Natural killer cell (primary cell): Measurements from ENCODE around the gene PHACTR3. TPM values are rescaled to one million over a fixed set of nuclear protein-coding genes. Genes with fewer than 3 reads are reported as not detected.

Experiments
- ATAC-seq, 3 donors: fragments of 150-1000 bp in 2 of 3; fragments of 200-7000 bp in 1 of 3; cut with Tn5 transposase; 1 replicate in 1 of 3; 2 replicates in 2 of 3; pipeline ENCODE4 v1.10.0; 2021; ENCODE audit warnings: mild to moderate bottlenecking in 2 of 3, moderate library complexity in 2 of 3
- DNase-seq, 2 donors: peaks; one replicate each; pipeline versions ENCODE4 v3.0.0 to v3.0.0-alpha.2; 2013 to 2021; ENCODE audit warnings: mixed read lengths in 1 of 2
- H3K27ac ChIP-seq: one replicate; pipeline ENCODE4 v1.5.1; 2013; ENCODE audit warnings: mild to moderate bottlenecking, low read length
- H3K27me3 ChIP-seq: one replicate; pipeline ENCODE4 v1.6.1; 2013; ENCODE audit warnings: low read length; ENCODE audit not compliant: control insufficient read depth, insufficient read depth
- H3K36me3 ChIP-seq: one replicate; pipeline ENCODE4 v1.6.1; 2013; ENCODE audit warnings: low read length; ENCODE audit not compliant: control insufficient read depth, insufficient read depth
- H3K4me1 ChIP-seq: one replicate; pipeline ENCODE4 v1.6.1; 2013; ENCODE audit warnings: low read length; ENCODE audit not compliant: control insufficient read depth, insufficient read depth
- H3K4me3 ChIP-seq: one replicate; pipeline ENCODE4 v1.5.1; 2013; ENCODE audit warnings: low read length
- H3K9me3 ChIP-seq: one replicate; pipeline ENCODE4 v1.6.1; 2013; ENCODE audit warnings: low read length; ENCODE audit not compliant: control insufficient read depth, insufficient read depth
- H3K27ac Mint-ChIP-seq, 2 donors: one replicate each; pipeline ENCODE4 v1.8.0; 2022; ENCODE audit warnings: mild to moderate bottlenecking in 2 of 2, mixed read lengths in 2 of 2, moderate library complexity in 1 of 2
- H3K27me3 Mint-ChIP-seq, 2 donors: one replicate each; pipeline ENCODE4 v1.8.0; 2022; ENCODE audit warnings: low read depth in 2 of 2, mixed read lengths in 2 of 2
- H3K36me3 Mint-ChIP-seq: one replicate; pipeline ENCODE4 v1.8.0; 2022; ENCODE audit warnings: mixed read lengths
- H3K4me1 Mint-ChIP-seq, 2 donors: one replicate each; pipeline ENCODE4 v1.8.0; 2022; ENCODE audit warnings: mixed read lengths in 2 of 2
- H3K4me3 Mint-ChIP-seq: one replicate; pipeline ENCODE4 v1.8.0; 2022; ENCODE audit warnings: mild to moderate bottlenecking, moderate library complexity, mixed read lengths
- H3K9me3 Mint-ChIP-seq, 2 donors: one replicate each; pipeline ENCODE4 v1.8.0; 2022; ENCODE audit warnings: mixed read lengths in 2 of 2
- CTCF ChIP-seq: fragments of 200-600 bp; IDR thresholded peaks from one replicate; pipeline ENCODE4 v1.8.0; 2022; ENCODE audit warnings: antibody characterized with exemption
- WGBS: methylation state at CpG from one replicate; pipeline ENCODE4 v1.1.7; 2013; ENCODE audit warnings: missing lambda C conversion rate; ENCODE audit not compliant: insufficient coverage; 5-methylcytosine and 5-hydroxymethylcytosine counted together
- intact Hi-C: fragments of 100-400 bp; cut with micrococcal nuclease; formaldehyde crosslinking; loops from one replicate; pipeline ENCODE4 v1.14.2; 2022
- total RNA-seq, 4 donors: library from RNA; stranded (reverse); fragments of 120-200 nt in 1 of 4; gene quantifications; one replicate each; pipeline versions ENCODE4 v1.2.3 to v1.2.4, GENCODE V29; 2013 to 2022

Gene PHACTR3
- total RNA-seq, 3 donors from 2014 or later (not counting 1 experiment from before 2014, with no cell fraction given), result not detected

GRCh38 chr20:59673288-59673997 is 69.1 kb downstream of the PHACTR3 start:
- intact Hi-C loops, result no loop called here
- no peaks in the 10 kb centered on the region for H3K36me3 ChIP-seq
- H3K4me3 ChIP-seq, result no peak overlapping the region
- DNase-seq (no peak), ATAC-seq (no peak)
- H3K27ac ChIP-seq, result no peak overlapping the region
- Mint-ChIP-seq H3K36me3 (no peaks in the 10 kb centered on the region), H3K4me1 (no peaks in the 10 kb centered on the region), H3K27ac (no peak overlapping the region), H3K9me3 (no peaks in the 10 kb centered on the region), H3K4me3 (no peak overlapping the region), H3K27me3 (peaks cover 11 to 16% of the 10 kb centered on the region in 2 donors)
- 88% methylated on average over 16 of the region's 16 CpGs for WGBS
- H3K4me1 ChIP-seq, result no peaks in the 10 kb centered on the region
- no peaks in the 10 kb centered on the region for H3K27me3 ChIP-seq
- no peak for TF ChIP-seq CTCF
- H3K9me3 ChIP-seq, result no peaks in the 10 kb centered on the region

- H3K36me3 Mint-ChIP-seq, result no peaks in the 10 kb centered on the region
- no peaks in the 10 kb centered on the region for H3K27me3 ChIP-seq
- TF ChIP-seq CTCF, result no peak
- H3K27me3 Mint-ChIP-seq, result peaks cover 12 to 16% of the 10 kb centered on the region in 2 donors
- H3K4me1 Mint-ChIP-seq, result no peaks in the 10 kb centered on the region
- H3K27ac ChIP-seq, result no peak overlapping the region
- intact Hi-C loops, result no loop called here
- H3K36me3 ChIP-seq, result no peaks in the 10 kb centered on the region
- no peaks in the 10 kb centered on the region for H3K9me3 Mint-ChIP-seq
- DNase-seq (no peak), ATAC-seq (no peak)
- H3K9me3 ChIP-seq, result no peaks in the 10 kb centered on the region
- 59% methylated on average over 10 of the region's 10 CpGs for WGBS
- no peaks in the 10 kb centered on the region for H3K4me1 ChIP-seq
- no peak overlapping the region for H3K27ac Mint-ChIP-seq
- H3K4me3 ChIP-seq, result no peak overlapping the region
- H3K4me3 Mint-ChIP-seq, result no peak overlapping the region
Measured at GRCh38 chr20:59673998-59674445, 69.7 kb downstream of the PHACTR3 start.

- Histone ChIP-seq H3K36me3 (no peaks in the 10 kb centered on the region), H3K27ac (no peak overlapping the region), H3K4me3 (no peak overlapping the region), H3K27me3 (no peaks in the 10 kb centered on the region), H3K4me1 (no peaks in the 10 kb centered on the region), H3K9me3 (no peaks in the 10 kb centered on the region)
- Mint-ChIP-seq H3K27me3 (peaks cover 10 to 27% of the 10 kb centered on the region in 2 donors), H3K27ac (no peak overlapping the region), H3K9me3 (no peaks in the 10 kb centered on the region), H3K4me3 (no peak overlapping the region), H3K4me1 (no peaks in the 10 kb centered on the region), H3K36me3 (no peaks in the 10 kb centered on the region)
- TF ChIP-seq CTCF, result no peak
- intact Hi-C loops, result no loop called here
- no peak for DNase-seq
- WGBS, result 72% methylated on average over 11 of the region's 11 CpGs
- no peak for ATAC-seq
Measured at GRCh38 chr20:59676126-59676850, 71.9 kb downstream of the PHACTR3 start.
